Raji (cell line): Measurements from ENCODE around the gene CBX8.

Experiments
- POLR2A ChIP-seq: IDR thresholded peaks from 2 replicates; pipeline ENCODE4 v1.6.1; 2011; ENCODE audit warnings: low read depth, low read length, control low read depth; ENCODE audit not compliant: insufficient read depth

The CBX8 gene

GRCh38 chr17:79838522-79839274, 41.8 kb upstream of the CBX8 start:
- TF ChIP-seq POLR2A = no peak

- TF ChIP-seq POLR2A = no peak; the same call in 1 of the 2 replicates
These were observed 41.1 kb upstream of the CBX8 start for GRCh38 chr17:79837888-79838521.

GRCh38 chr17:79836972-79837887, 40.4 kb upstream of the CBX8 start:
- TF ChIP-seq POLR2A = no peak

- no peak for TF ChIP-seq POLR2A
These were observed 39.7 kb upstream of the CBX8 start for GRCh38 chr17:79836510-79836971.

GRCh38 chr17:79835953-79836509, 39.2 kb upstream of the CBX8 start:
- no peak for TF ChIP-seq POLR2A

GRCh38 chr17:79835470-79835899, 38.6 kb upstream of the CBX8 start:
- no peak for TF ChIP-seq POLR2A

GRCh38 chr17:79834565-79835469, 37.9 kb upstream of the CBX8 start:
- no peak for TF ChIP-seq POLR2A

GRCh38 chr17:79833744-79834564, 37.1 kb upstream of the CBX8 start:
- TF ChIP-seq POLR2A = no peak

GRCh38 chr17:79833110-79833450, 36.2 kb upstream of the CBX8 start:
- no peak for TF ChIP-seq POLR2A

- no peak for TF ChIP-seq POLR2A
These were observed 35.6 kb upstream of the CBX8 start for GRCh38 chr17:79832218-79833109.

GRCh38 chr17:79831265-79832217, 34.7 kb upstream of the CBX8 start:
- TF ChIP-seq POLR2A = no peak
